HG03095 (cell line): ENCODE measurements around the gene GCNT2.
"Not testable (repeated sequence)": the region's sequence is repeated elsewhere in the genome, so short reads cannot be mapped to it uniquely, and the experiment has no call there.

Source experiments
- ATAC-seq: cut with Tn5 transposase; IDR thresholded peaks from one replicate; pipeline ENCODE4 v1.9.1; 2021; ENCODE audit warnings: moderate library complexity; ENCODE audit not compliant: unreplicated experiment

GCNT2 gene

GRCh38 chr6:10543488-10543887 is 22.3 kb downstream of the GCNT2 start:
- ATAC-seq, result no peak

GRCh38 chr6:10545482-10545881 is 24.3 kb downstream of the GCNT2 start:
- ATAC-seq, result no peak

GRCh38 chr6:10547809-10548208 is 26.7 kb downstream of the GCNT2 start:
- ATAC-seq, result no peak

- ATAC-seq, result no peak
Observed at GRCh38 chr6:10550764-10551163, 29.6 kb downstream of the GCNT2 start.

GRCh38 chr6:10552270-10552810 is 31.2 kb downstream of the GCNT2 start:
- no peak for ATAC-seq

- ATAC-seq, result no peak
Observed at GRCh38 chr6:10553871-10554270, 32.7 kb downstream of the GCNT2 start.

GRCh38 chr6:10554826-10555225 is 33.7 kb downstream of the GCNT2 start:
- no peak for ATAC-seq

- ATAC-seq, result no peak
Observed at GRCh38 chr6:10555625-10556309, 34.6 kb downstream of the GCNT2 start.

GRCh38 chr6:10556589-10556988 is 35.4 kb downstream of the GCNT2 start:
- ATAC-seq, result no peak

GRCh38 chr6:10556992-10557391 is 35.8 kb downstream of the GCNT2 start:
- no peak for ATAC-seq

GRCh38 chr6:10557913-10558312 is 36.8 kb downstream of the GCNT2 start:
- ATAC-seq, result no peak

GRCh38 chr6:10558565-10558964 is 37.4 kb downstream of the GCNT2 start:
- ATAC-seq, result no peak

GRCh38 chr6:10559522-10560152 is 38.5 kb downstream of the GCNT2 start:
- no peak for ATAC-seq

GRCh38 chr6:10561611-10562199 is 40.6 kb downstream of the GCNT2 start:
- ATAC-seq, result no peak

- ATAC-seq, result no peak
Observed at GRCh38 chr6:10564975-10565673, 44.0 kb downstream of the GCNT2 start.

GRCh38 chr6:10565913-10566312 is 44.8 kb downstream of the GCNT2 start:
- no peak for ATAC-seq

GRCh38 chr6:10567256-10568026 is 46.3 kb downstream of the GCNT2 start:
- no peak for ATAC-seq

- no peak for ATAC-seq
Observed at GRCh38 chr6:10569392-10570127, 48.4 kb downstream of the GCNT2 start.

GRCh38 chr6:10575519-10575918 is 54.4 kb downstream of the GCNT2 start:
- ATAC-seq, result not testable (repeated sequence)

GRCh38 chr6:10576226-10576625 is 55.1 kb downstream of the GCNT2 start:
- no peak for ATAC-seq
